Skeletal muscle cell (primary cell): Measurements from ENCODE around the gene MYO1H.

Source experiments
- DNase-seq: peaks from one replicate; pipeline ENCODE4 v3.0.0-alpha.2; 2010; ENCODE audit warnings: low read depth
- H3K4me3 ChIP-seq: 2 replicates; pipeline ENCODE4 v1.5.1; 2011; ENCODE audit warnings: low read depth, mild to moderate bottlenecking, control low read depth, low read length, moderate library complexity

The MYO1H gene

GRCh38 chr12:109485201-109485600 is 137.5 kb downstream of the MYO1H start:
- no peak for DNase-seq
- H3K4me3 ChIP-seq, result no peak overlapping the region

GRCh38 chr12:109487181-109488050 is 139.7 kb downstream of the MYO1H start:
- DNase-seq, result no peak
- H3K4me3 ChIP-seq, result no peak overlapping the region

GRCh38 chr12:109488051-109488665 is 140.5 kb downstream of the MYO1H start:
- H3K4me3 ChIP-seq, result no peak overlapping the region
- no peak for DNase-seq

GRCh38 chr12:109489016-109489954 is 141.6 kb downstream of the MYO1H start:
- H3K4me3 ChIP-seq, result no peak overlapping the region

GRCh38 chr12:109489955-109490565 is 142.4 kb downstream of the MYO1H start:
- no peak for DNase-seq
- H3K4me3 ChIP-seq, result no peak overlapping the region

More at GRCh38 chr12:109489016-109489954, 141.6 kb downstream of the MYO1H start:
- no peak for DNase-seq

- no peak for DNase-seq
- no peak overlapping the region for H3K4me3 ChIP-seq
Observed at GRCh38 chr12:109491671-109492070, 144.0 kb downstream of the MYO1H start.

- no peak overlapping the region for H3K4me3 ChIP-seq
- no peak for DNase-seq
Observed at GRCh38 chr12:109492371-109492770, 144.7 kb downstream of the MYO1H start.

- H3K4me3 ChIP-seq, result no peak overlapping the region
- no peak for DNase-seq
Observed at GRCh38 chr12:109493090-109493489, 145.4 kb downstream of the MYO1H start.

- no peak overlapping the region for H3K4me3 ChIP-seq
- DNase-seq, result no peak
Observed at GRCh38 chr12:109493938-109494337, 146.2 kb downstream of the MYO1H start.

GRCh38 chr12:109494348-109494881 is 146.7 kb downstream of the MYO1H start:
- no peak for DNase-seq
- no peak overlapping the region for H3K4me3 ChIP-seq

- H3K4me3 ChIP-seq, result no peak overlapping the region
- no peak for DNase-seq
Observed at GRCh38 chr12:109495012-109495411, 147.3 kb downstream of the MYO1H start.

- no peak overlapping the region for H3K4me3 ChIP-seq
- DNase-seq, result no peak
Observed at GRCh38 chr12:109496306-109496705, 148.6 kb downstream of the MYO1H start.

GRCh38 chr12:109497675-109498074 is 150.0 kb downstream of the MYO1H start:
- DNase-seq, result peak; percentile 49
- H3K4me3 ChIP-seq, result no peak overlapping the region
